NCI-H748 treated with DMSO at 0.1 percent for 48 hours (cell line): ENCODE data around the gene ZNF587.
"Not testable (repeated sequence)": the region's sequence is repeated elsewhere in the genome, so short reads cannot be mapped to it uniquely, and the experiment has no call there.

Source experiments
- DNase-seq: peaks from one replicate; lab custom pipeline; 2025; lab: John Stamatoyannopoulos, UW

Gene ZNF587

GRCh38 chr19:57849666-57850473 is at the start of gene ZNF587:
TSS of gene ZNF587 (plus strand) at chr19:57849859. CDS start at chr19:57850039, 180 bp downstream.
- peak; percentile 81 for DNase-seq

- DNase-seq = no peak
These were observed 49.0 kb upstream of the ZNF587 start for GRCh38 chr19:57800696-57801095.

GRCh38 chr19:57802269-57802668 is 47.4 kb upstream of the ZNF587 start:
- no peak for DNase-seq

DNA sequence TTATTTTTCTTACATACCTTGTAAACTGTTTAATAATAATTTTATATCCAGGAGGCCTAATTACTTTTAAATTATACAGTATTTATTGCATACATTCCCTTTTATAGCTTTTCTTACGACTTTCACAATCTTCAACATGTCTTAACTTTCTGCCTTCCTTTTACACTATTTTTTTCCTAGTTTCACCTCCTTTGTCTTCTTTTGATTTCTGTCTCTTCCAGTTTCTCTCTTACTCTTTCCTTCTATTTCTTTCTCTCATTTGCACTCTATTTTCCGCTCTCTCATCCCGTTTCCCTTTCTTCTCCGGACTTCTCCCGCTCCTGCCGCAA is 46.4 kb upstream of the ZNF587 start:
- DNase-seq = no peak

DNA sequence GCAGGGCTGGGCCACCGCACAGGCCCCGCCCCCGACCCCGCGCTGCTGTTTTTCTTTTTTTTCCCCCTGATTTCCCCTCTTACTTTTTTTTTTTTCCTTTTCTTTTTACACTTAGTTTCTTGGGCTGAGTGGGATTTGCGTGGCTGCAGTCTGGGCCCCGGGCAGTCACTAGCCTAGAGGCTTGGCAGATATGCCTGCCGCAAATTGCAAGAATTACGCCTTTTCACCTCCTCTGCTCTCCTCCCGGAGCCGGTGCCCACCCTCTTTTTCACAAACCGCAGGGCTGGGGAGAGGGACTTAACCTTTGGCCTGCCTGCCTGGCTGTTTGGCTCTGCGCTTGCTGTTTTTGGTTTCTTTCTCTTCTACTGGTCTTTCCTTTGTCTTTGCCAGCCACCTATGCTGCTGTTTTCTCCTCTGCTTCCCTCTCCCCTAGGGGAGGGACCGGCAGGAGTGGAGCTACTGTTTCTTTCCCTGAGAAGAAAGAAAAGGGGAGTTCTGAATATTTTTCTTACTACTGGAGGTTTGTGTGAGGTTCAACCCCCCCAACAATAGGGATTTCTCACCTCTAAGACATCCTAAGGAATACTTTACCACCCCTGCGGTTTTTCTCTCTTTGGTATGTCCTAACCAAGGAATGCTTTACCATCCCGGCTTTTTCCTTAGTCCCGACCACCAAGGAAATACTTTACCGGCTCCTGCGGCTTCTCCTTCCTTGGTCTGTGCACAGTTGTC is 45.9 kb upstream of the ZNF587 start:
- DNase-seq = no peak

DNA sequence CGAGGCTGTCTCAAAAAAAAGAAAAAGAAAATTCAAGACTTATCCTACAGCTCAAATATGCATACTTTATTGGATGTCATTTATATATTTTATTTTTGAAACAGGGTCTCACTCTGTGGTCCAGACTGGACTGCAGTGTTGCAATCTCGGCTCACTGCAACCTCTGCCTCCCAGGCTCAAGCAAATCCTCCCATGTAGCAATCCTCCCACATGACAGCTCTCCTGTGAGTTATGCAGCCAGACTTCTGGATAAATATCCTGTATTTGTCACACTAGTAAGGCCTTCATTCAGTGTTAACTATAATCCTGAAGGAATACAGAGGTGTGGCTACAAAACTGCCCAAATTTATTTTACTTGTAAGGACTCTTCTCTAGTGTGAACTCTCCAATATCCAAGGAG is 42.1 kb upstream of the ZNF587 start:
- DNase-seq = no peak

GRCh38 chr19:57810410-57811295 is 39.0 kb upstream of the ZNF587 start:
- not testable (repeated sequence) for DNase-seq

- DNase-seq = no peak
These were observed 37.4 kb upstream of the ZNF587 start for GRCh38 chr19:57812226-57812625.

DNA sequence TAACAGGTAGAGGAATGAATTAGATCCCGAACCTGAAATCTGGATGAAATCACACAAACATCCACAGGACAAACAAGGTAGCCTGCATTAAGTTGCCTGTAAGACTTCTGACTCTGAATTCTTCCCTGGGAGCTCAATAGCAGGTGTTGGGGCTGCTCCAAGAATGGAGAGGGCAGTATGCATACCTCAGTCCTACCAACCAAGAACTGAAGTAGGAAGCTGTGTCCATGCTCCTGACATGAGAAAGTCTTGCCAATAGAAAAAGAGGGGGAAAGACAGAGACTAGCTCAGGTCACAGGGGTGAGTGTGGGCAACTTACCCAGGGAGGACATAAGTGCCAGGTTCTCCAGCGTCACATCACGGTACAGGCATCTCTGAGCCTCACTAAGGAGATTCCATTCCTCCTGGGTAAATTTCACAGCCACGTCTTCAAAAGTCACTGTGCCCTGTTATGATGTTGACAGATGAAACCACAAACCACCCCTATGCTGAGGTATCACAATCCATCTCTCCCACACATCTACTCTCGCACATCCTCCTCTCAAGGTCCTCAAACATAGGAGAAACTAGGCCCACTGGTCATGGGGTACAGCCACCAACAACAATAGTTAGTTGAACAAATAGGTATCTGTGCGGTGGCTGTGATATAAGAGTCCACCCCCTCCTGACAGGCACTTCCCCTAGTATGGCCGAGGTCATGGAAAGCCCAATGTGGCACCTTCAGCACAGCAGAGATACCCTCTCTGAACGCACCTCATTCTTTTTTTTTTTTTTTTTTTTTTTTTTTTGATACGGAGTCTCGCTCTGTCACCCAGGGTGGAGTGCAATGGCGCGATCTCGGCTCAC is 36.5 kb upstream of the ZNF587 start:
- DNase-seq = not testable (repeated sequence)

- no peak for DNase-seq
These were observed 35.6 kb upstream of the ZNF587 start for GRCh38 chr19:57813919-57814504.

- DNase-seq = peak; percentile 89
These were observed 35.0 kb upstream of the ZNF587 start, which contains the start of gene ZNF552 for GRCh38 chr19:57814505-57815246. TSS of gene ZNF552 (minus strand) at chr19:57814913. CDS start at chr19:57814743, 170 bp downstream.

DNA sequence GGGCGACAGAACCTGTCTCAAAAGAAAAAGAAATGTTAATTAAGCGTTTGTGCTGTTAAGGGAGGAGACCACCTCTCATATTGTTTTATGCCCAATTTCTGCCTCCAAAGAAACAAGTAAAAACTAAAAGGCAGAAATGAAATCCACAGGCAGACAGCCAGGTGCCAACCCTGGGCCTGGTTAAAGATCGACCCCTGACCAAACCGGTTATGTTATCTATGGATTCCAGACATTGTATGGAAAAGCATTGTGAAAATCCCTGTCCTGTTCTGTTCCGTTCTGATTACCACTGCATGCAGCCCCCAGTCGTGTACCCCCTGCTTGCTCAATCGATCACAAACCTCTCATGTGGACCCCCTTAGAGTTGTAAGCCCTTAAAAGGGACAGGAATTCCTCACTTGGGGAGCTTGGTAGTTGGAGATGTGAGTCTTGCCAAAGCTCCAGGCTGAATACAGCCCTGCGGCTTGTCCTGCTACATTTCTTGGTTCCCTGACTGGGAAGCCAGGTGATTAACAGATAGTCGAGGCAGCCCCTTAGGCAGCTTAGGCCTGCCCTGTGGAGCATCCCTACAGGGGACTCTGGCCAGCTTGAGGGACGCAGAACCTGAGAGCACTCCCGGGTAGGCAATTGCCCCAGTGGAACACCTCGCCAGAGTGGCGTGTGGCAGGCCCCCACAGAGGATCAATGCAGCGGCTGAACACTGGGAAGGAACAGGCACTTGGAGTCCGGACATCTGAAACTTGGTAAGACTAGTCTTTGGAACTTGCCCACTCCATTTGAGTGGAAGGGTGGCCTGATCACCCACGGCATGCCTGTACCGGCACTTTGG is 34.2 kb upstream of the ZNF587 start:
- no peak for DNase-seq

DNA sequence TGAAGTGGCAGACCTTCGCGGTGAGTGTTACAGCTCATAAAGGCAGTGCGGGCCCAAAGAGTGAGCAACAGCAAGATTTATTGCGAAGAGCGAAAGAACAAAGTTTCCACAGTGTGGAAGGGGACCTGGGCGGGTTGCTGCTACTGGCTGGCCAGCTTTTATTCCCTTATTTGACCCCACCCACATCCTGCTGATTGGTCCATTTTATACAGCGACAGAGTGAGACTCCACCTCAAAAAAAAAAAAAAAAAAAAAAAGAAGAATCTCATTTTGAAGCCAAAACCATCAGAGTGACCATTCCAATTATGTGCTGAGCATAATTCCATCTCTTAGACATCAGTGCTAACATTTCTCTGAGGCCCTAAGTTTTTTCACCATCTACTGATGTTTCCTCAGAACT is 33.0 kb upstream of the ZNF587 start:
- no peak for DNase-seq

DNA sequence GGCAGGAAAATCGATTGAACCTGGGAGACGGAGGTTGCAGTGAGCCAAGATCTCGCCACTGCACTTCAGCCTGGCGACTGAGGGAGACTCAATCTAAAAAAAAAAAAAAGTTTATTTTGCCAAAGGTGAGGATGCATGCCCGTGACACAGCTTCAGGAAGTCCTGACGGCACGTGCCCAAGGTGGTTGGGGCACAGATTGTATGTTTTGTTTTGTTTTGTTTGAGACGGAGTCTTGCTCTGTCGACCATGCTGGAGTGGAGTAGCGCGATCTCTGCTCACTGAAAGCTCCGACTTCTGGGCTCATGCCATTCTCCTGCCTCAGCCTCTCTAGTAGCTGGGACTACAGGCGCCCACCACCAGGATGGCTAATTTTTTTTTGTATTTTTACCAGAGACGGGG is 31.7 kb upstream of the ZNF587 start:
- no peak for DNase-seq

DNA sequence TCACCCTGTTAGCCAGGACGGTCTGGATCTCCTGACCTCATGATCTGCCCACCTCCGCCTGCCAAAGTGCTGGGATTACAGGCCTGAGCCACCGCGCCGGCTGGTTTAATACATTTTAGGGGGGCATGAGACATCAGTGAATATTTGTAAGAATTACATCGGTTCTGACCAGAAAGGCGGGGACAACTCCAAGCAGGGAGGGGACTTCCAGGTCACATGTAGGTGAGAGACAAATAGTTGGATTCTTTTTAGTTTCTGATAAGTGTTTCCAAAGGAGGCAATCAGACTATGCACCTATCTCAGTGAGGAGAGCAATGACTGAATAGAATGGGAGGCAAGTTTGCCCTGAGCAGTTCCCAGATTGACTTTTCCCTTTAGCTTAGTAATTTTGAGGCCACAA is 31.3 kb upstream of the ZNF587 start:
- no peak for DNase-seq

- DNase-seq = peak; percentile 95
These were observed 30.0 kb upstream of the ZNF587 start for GRCh38 chr19:57819475-57820148.

DNA sequence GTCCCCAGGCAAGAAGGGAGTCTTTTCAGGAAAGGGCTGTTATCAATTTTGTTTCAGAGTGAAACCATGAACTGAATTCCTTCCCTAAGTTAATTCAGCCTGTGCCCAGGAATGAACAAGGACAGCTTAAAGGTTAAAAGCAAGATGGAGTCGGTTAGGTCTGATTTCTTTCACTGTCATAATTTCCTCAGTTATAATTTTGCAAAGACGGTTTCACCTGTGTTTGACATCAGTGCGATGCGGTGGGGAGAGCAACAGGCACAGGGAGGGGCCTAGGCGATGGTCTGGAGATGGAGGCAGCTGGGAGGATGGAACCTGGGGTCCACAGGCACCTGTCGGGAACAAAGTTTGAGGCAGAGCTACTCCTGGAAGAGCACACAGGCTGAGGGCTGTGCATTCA is 29.1 kb upstream of the ZNF587 start:
- DNase-seq = no peak

- DNase-seq = not testable (repeated sequence)
These were observed 28.6 kb upstream of the ZNF587 start for GRCh38 chr19:57821095-57821494.

DNA sequence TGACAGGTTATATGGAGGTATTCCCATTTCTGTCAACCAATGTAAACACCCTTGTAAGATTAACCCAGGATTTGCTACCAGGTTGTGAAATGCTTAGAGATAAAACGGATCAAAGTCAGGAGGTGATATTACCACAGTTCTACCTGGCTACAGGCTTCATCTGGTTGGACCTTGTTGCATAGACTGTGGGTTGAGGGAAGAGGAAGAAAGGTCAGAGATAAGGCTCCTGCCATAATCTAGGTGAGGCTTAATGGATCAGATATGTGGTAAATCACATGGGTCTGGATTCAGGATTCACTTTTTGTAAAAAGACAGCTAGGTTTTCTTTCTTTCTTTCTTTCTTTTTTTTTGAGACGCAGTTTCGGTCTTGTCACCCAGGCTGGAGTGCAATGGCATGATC is 28.2 kb upstream of the ZNF587 start:
- DNase-seq = not testable (repeated sequence)
